ENCODE results near the gene PACS2.
"Not testable (repeated sequence)": the region's sequence is repeated elsewhere in the genome, so short reads cannot be mapped to it uniquely, and the experiment has no call there.

The PACS2 gene

GRCh38 chr14:105286759-105287144 lies 27.8 kb upstream of the PACS2 start:
- in situ Hi-C loops (cut with MboI; ENCODE audit: low pct_unique_long_range_greater_than_20kb, low sequenced_read_pairs), result no loop called here
- DNase-seq, result no peak

- no peak for DNase-seq
- in situ Hi-C loops (cut with MboI; ENCODE audit: low pct_unique_long_range_greater_than_20kb, low sequenced_read_pairs), result no loop called here
These were observed 27.1 kb upstream of the PACS2 start for GRCh38 chr14:105287249-105288102.

GRCh38 chr14:105288936-105289335 lies 25.6 kb upstream of the PACS2 start:
- DNase-seq; in situ Hi-C loops (cut with MboI; ENCODE audit: low pct_unique_long_range_greater_than_20kb, low sequenced_read_pairs): not testable (repeated sequence)

GRCh38 chr14:105290621-105291346 lies 23.8 kb upstream of the PACS2 start:
- DNase-seq, result no peak
- in situ Hi-C loops (cut with MboI; ENCODE audit: low pct_unique_long_range_greater_than_20kb, low sequenced_read_pairs), result no loop called here

GRCh38 chr14:105292826-105293711 lies 21.5 kb upstream of the PACS2 start:
- DNase-seq, result no peak
- in situ Hi-C loops (cut with MboI; ENCODE audit: low pct_unique_long_range_greater_than_20kb, low sequenced_read_pairs), result no loop called here

- peak; percentile 56 for DNase-seq
These were observed 20.4 kb upstream of the PACS2 start for GRCh38 chr14:105294142-105294597.

GRCh38 chr14:105297311-105297710 lies 17.2 kb upstream of the PACS2 start:
- DNase-seq; in situ Hi-C loops (cut with MboI; ENCODE audit: low pct_unique_long_range_greater_than_20kb, low sequenced_read_pairs): not testable (repeated sequence)

More at GRCh38 chr14:105294142-105294597, 20.4 kb upstream of the PACS2 start:
- in situ Hi-C loops (cut with MboI; ENCODE audit: low pct_unique_long_range_greater_than_20kb, low sequenced_read_pairs), result no loop called here

GRCh38 chr14:105299654-105300541 lies 14.7 kb upstream of the PACS2 start:
- in situ Hi-C loops (cut with MboI; ENCODE audit: low pct_unique_long_range_greater_than_20kb, low sequenced_read_pairs), result no loop called here
- no peak for DNase-seq

- in situ Hi-C loops (cut with MboI; ENCODE audit: low pct_unique_long_range_greater_than_20kb, low sequenced_read_pairs), result no loop called here
- peak; percentile 41 for DNase-seq
These were observed 13.9 kb upstream of the PACS2 start, which contains the start of gene BRF1 for GRCh38 chr14:105300542-105301102. TSS of gene BRF1 (minus strand) at chr14:105301001. CDS start at chr14:105300629, 372 bp downstream.

GRCh38 chr14:105301103-105301914 lies 13.2 kb upstream of the PACS2 start:
- peak; percentile 92 for DNase-seq
- in situ Hi-C loops (cut with MboI; ENCODE audit: low pct_unique_long_range_greater_than_20kb, low sequenced_read_pairs), result no loop called here

- in situ Hi-C loops (cut with MboI; ENCODE audit: low pct_unique_long_range_greater_than_20kb, low sequenced_read_pairs); DNase-seq: not testable (repeated sequence)
These were observed 12.7 kb upstream of the PACS2 start for GRCh38 chr14:105301915-105302249.

GRCh38 chr14:105303949-105304348 lies 10.6 kb upstream of the PACS2 start:
- DNase-seq, result no peak
- in situ Hi-C loops (cut with MboI; ENCODE audit: low pct_unique_long_range_greater_than_20kb, low sequenced_read_pairs), result no loop called here

GRCh38 chr14:105304565-105304964 lies 10.0 kb upstream of the PACS2 start:
- no peak for DNase-seq
- in situ Hi-C loops (cut with MboI; ENCODE audit: low pct_unique_long_range_greater_than_20kb, low sequenced_read_pairs), result no loop called here

- no peak for DNase-seq
- in situ Hi-C loops (cut with MboI; ENCODE audit: low pct_unique_long_range_greater_than_20kb, low sequenced_read_pairs), result no loop called here
These were observed 9.2 kb upstream of the PACS2 start for GRCh38 chr14:105305345-105305744.

GRCh38 chr14:105305791-105306190 lies 8.8 kb upstream of the PACS2 start:
- DNase-seq, result no peak
- in situ Hi-C loops (cut with MboI; ENCODE audit: low pct_unique_long_range_greater_than_20kb, low sequenced_read_pairs), result no loop called here

- in situ Hi-C loops (cut with MboI; ENCODE audit: low pct_unique_long_range_greater_than_20kb, low sequenced_read_pairs), result no loop called here
- no peak for DNase-seq
These were observed 7.4 kb upstream of the PACS2 start for GRCh38 chr14:105307052-105307727.

GRCh38 chr14:105309371-105309770 lies 5.2 kb upstream of the PACS2 start:
- in situ Hi-C loops (cut with MboI; ENCODE audit: low pct_unique_long_range_greater_than_20kb, low sequenced_read_pairs), result no loop called here
- no peak for DNase-seq

Measured in KBM-7 (cell line).